GM21786 (cell line): Measurements from ENCODE around the gene DOK7.

Experiments used
- ATAC-seq: cut with Tn5 transposase; IDR thresholded peaks from one replicate; pipeline ENCODE4 v1.9.1; 2021; ENCODE audit not compliant: unreplicated experiment

The DOK7 gene

GRCh38 chr4:3462790-3463415, at the start of gene DOK7:
Gene DOK7 (plus strand): TSS chr4:3463306. CDS start chr4:3463376, 70 bp downstream.
- ATAC-seq = no peak

GRCh38 chr4:3413675-3414420, 49.3 kb upstream of the DOK7 start:
- ATAC-seq = no peak

- ATAC-seq = no peak
Observed at GRCh38 chr4:3414421-3415279, 48.5 kb upstream of the DOK7 start.

GRCh38 chr4:3415471-3416141, 47.5 kb upstream of the DOK7 start:
- ATAC-seq = no peak

GRCh38 chr4:3416270-3416669, 46.8 kb upstream of the DOK7 start:
- ATAC-seq = no peak

- no peak for ATAC-seq
Observed at GRCh38 chr4:3416821-3417221, 46.3 kb upstream of the DOK7 start.

GRCh38 chr4:3417448-3417847, 45.7 kb upstream of the DOK7 start:
- no peak for ATAC-seq

- no peak for ATAC-seq
Observed at GRCh38 chr4:3418029-3418762, 44.9 kb upstream of the DOK7 start.

- no peak for ATAC-seq
Observed at GRCh38 chr4:3419836-3420605, 43.1 kb upstream of the DOK7 start.

- ATAC-seq = no peak
Observed at GRCh38 chr4:3420606-3420955, 42.5 kb upstream of the DOK7 start.

GRCh38 chr4:3420956-3421355, 42.1 kb upstream of the DOK7 start:
- no peak for ATAC-seq

GRCh38 chr4:3421470-3421869, 41.6 kb upstream of the DOK7 start:
- no peak for ATAC-seq

- no peak for ATAC-seq
Observed at GRCh38 chr4:3422241-3422801, 40.8 kb upstream of the DOK7 start.

GRCh38 chr4:3422808-3423297, 40.3 kb upstream of the DOK7 start:
- ATAC-seq = no peak

GRCh38 chr4:3423406-3423805, 39.7 kb upstream of the DOK7 start:
- no peak for ATAC-seq

GRCh38 chr4:3423952-3424351, 39.2 kb upstream of the DOK7 start:
- no peak for ATAC-seq

GRCh38 chr4:3424522-3425095, 38.5 kb upstream of the DOK7 start:
- ATAC-seq = no peak

GRCh38 chr4:3426465-3427133, 36.5 kb upstream of the DOK7 start:
- no peak for ATAC-seq

- ATAC-seq = no peak
Observed at GRCh38 chr4:3427134-3427476, 36.0 kb upstream of the DOK7 start.
